NOMO-1 (cell line): ENCODE data around the gene TRHDE.
A peak's percentile ranks its signal among the peaks of the same experiment; 100 is the strongest.

Experiments
- DNase-seq, 2 experiments: peaks; one replicate each; lab custom pipeline; 2025; ENCODE audit not compliant: unreplicated experiment in 2 of 2; lab: John Stamatoyannopoulos, UW

Gene TRHDE

GRCh38 chr12:72272091-72272661 lies at the start of gene TRHDE:
TRHDE (plus strand) TSS chr12:72272370; CDS start chr12:72272644, 274 bp downstream.
- DNase-seq = no peak

GRCh38 chr12:72226510-72226909 lies 45.7 kb upstream of the TRHDE start:
- DNase-seq = no peak

GRCh38 chr12:72228424-72228823 lies 43.7 kb upstream of the TRHDE start:
- no peak for DNase-seq

GRCh38 chr12:72230589-72230988 lies 41.6 kb upstream of the TRHDE start:
- DNase-seq = no peak

- no peak for DNase-seq
Observed at GRCh38 chr12:72234886-72235285, 37.3 kb upstream of the TRHDE start.

GRCh38 chr12:72236071-72236705 lies 36.0 kb upstream of the TRHDE start:
- no peak for DNase-seq

- DNase-seq = no peak
Observed at GRCh38 chr12:72241552-72241951, 30.6 kb upstream of the TRHDE start.

- DNase-seq = no peak
Observed at GRCh38 chr12:72242946-72243345, 29.2 kb upstream of the TRHDE start.

GRCh38 chr12:72246370-72246769 lies 25.8 kb upstream of the TRHDE start:
- no peak for DNase-seq

- no peak for DNase-seq
Observed at GRCh38 chr12:72250346-72250745, 21.8 kb upstream of the TRHDE start.

- DNase-seq = no peak
Observed at GRCh38 chr12:72256725-72257124, 15.4 kb upstream of the TRHDE start.

- no peak for DNase-seq
Observed at GRCh38 chr12:72261885-72262284, 10.3 kb upstream of the TRHDE start.

GRCh38 chr12:72264548-72265175 lies 7.5 kb upstream of the TRHDE start:
- peak in 1 of 2 experiments; percentile 29 for DNase-seq

GRCh38 chr12:72267974-72268373 lies 4.2 kb upstream of the TRHDE start:
- DNase-seq = no peak

- no peak for DNase-seq
Observed at GRCh38 chr12:72268386-72268785, 3.8 kb upstream of the TRHDE start.

- no peak for DNase-seq
Observed at GRCh38 chr12:72269491-72269890, 2.7 kb upstream of the TRHDE start.

- no peak for DNase-seq
Observed at GRCh38 chr12:72270246-72270645, 1.9 kb upstream of the TRHDE start.

GRCh38 chr12:72270961-72271360 lies 1.2 kb upstream of the TRHDE start:
- no peak for DNase-seq

- DNase-seq = peak in 1 of 2 experiments; percentile 13
Observed at GRCh38 chr12:72271451-72272090, 599 bp upstream of the TRHDE start.

GRCh38 chr12:72272731-72273498 lies 745 bp downstream of the TRHDE start:
- DNase-seq = peak in 1 of 2 experiments; percentile 12

GRCh38 chr12:72273499-72273837 lies 1.3 kb downstream of the TRHDE start:
- no peak for DNase-seq
